Measurements from ENCODE around the gene MUC6. TPM values are rescaled to one million over a fixed set of nuclear protein-coding genes. Genes with fewer than 3 reads are reported as not detected.

The MUC6 gene
- total and polyA plus RNA-seq, 2 of the 8 experiments (the other 6 are each of a cell fraction or from before 2014, with no cell fraction given), result not detected

DNA sequence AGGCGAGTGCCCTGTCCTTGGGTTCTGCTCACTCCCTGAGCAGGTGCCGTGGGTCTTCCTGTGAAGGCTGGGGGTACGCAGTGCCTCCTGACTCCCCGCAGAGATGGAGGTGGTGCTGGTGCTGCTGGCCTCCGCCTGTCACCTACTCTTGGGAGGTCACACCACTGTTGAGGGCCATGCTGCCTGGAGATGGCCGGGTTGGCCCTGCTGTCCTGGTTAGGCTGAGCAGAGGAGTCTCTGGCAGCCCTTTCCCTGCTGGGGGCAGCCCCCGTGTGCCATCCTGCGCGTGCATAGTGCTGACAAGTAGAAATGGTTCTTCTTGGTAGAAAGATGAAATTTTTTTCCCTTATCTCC lies 49.6 kb downstream of the MUC6 start (continued):
- TF ChIP-seq, protein P1, sequence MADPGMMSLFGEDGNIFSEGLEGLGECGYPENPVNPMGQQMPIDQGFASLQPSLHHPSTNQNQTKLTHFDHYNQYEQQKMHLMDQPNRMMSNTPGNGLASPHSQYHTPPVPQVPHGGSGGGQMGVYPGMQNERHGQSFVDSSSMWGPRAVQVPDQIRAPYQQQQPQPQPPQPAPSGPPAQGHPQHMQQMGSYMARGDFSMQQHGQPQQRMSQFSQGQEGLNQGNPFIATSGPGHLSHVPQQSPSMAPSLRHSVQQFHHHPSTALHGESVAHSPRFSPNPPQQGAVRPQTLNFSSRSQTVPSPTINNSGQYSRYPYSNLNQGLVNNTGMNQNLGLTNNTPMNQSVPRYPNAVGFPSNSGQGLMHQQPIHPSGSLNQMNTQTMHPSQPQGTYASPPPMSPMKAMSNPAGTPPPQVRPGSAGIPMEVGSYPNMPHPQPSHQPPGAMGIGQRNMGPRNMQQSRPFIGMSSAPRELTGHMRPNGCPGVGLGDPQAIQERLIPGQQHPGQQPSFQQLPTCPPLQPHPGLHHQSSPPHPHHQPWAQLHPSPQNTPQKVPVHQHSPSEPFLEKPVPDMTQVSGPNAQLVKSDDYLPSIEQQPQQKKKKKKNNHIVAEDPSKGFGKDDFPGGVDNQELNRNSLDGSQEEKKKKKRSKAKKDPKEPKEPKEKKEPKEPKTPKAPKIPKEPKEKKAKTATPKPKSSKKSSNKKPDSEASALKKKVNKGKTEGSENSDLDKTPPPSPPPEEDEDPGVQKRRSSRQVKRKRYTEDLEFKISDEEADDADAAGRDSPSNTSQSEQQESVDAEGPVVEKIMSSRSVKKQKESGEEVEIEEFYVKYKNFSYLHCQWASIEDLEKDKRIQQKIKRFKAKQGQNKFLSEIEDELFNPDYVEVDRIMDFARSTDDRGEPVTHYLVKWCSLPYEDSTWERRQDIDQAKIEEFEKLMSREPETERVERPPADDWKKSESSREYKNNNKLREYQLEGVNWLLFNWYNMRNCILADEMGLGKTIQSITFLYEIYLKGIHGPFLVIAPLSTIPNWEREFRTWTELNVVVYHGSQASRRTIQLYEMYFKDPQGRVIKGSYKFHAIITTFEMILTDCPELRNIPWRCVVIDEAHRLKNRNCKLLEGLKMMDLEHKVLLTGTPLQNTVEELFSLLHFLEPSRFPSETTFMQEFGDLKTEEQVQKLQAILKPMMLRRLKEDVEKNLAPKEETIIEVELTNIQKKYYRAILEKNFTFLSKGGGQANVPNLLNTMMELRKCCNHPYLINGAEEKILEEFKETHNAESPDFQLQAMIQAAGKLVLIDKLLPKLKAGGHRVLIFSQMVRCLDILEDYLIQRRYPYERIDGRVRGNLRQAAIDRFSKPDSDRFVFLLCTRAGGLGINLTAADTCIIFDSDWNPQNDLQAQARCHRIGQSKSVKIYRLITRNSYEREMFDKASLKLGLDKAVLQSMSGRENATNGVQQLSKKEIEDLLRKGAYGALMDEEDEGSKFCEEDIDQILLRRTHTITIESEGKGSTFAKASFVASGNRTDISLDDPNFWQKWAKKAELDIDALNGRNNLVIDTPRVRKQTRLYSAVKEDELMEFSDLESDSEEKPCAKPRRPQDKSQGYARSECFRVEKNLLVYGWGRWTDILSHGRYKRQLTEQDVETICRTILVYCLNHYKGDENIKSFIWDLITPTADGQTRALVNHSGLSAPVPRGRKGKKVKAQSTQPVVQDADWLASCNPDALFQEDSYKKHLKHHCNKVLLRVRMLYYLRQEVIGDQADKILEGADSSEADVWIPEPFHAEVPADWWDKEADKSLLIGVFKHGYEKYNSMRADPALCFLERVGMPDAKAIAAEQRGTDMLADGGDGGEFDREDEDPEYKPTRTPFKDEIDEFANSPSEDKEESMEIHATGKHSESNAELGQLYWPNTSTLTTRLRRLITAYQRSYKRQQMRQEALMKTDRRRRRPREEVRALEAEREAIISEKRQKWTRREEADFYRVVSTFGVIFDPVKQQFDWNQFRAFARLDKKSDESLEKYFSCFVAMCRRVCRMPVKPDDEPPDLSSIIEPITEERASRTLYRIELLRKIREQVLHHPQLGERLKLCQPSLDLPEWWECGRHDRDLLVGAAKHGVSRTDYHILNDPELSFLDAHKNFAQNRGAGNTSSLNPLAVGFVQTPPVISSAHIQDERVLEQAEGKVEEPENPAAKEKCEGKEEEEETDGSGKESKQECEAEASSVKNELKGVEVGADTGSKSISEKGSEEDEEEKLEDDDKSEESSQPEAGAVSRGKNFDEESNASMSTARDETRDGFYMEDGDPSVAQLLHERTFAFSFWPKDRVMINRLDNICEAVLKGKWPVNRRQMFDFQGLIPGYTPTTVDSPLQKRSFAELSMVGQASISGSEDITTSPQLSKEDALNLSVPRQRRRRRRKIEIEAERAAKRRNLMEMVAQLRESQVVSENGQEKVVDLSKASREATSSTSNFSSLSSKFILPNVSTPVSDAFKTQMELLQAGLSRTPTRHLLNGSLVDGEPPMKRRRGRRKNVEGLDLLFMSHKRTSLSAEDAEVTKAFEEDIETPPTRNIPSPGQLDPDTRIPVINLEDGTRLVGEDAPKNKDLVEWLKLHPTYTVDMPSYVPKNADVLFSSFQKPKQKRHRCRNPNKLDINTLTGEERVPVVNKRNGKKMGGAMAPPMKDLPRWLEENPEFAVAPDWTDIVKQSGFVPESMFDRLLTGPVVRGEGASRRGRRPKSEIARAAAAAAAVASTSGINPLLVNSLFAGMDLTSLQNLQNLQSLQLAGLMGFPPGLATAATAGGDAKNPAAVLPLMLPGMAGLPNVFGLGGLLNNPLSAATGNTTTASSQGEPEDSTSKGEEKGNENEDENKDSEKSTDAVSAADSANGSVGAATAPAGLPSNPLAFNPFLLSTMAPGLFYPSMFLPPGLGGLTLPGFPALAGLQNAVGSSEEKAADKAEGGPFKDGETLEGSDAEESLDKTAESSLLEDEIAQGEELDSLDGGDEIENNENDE (IDR thresholded peaks at IDR 0.05; ENCODE audit: insufficient replicate concordance, low read length), result no peak
- TF ChIP-seq CBX5 (IDR thresholded peaks at IDR 0.05; ENCODE audit: low read depth, low read length) (no peak), SP2 (IDR thresholded peaks at IDR 0.05; ENCODE audit: low read length) (no peak), PHF8 (conservative IDR thresholded peaks at IDR 0.05; ENCODE audit: low read depth, low read length) (no peak)

All from H1 (cell line).